Amniotic epithelial cell (primary cell): Measurements from ENCODE around the gene CCNY.

Experiments used
- DNase-seq: peaks from one replicate; pipeline ENCODE4 v3.0.0-alpha.2; 2010; ENCODE audit warnings: low read depth

CCNY gene

DNA sequence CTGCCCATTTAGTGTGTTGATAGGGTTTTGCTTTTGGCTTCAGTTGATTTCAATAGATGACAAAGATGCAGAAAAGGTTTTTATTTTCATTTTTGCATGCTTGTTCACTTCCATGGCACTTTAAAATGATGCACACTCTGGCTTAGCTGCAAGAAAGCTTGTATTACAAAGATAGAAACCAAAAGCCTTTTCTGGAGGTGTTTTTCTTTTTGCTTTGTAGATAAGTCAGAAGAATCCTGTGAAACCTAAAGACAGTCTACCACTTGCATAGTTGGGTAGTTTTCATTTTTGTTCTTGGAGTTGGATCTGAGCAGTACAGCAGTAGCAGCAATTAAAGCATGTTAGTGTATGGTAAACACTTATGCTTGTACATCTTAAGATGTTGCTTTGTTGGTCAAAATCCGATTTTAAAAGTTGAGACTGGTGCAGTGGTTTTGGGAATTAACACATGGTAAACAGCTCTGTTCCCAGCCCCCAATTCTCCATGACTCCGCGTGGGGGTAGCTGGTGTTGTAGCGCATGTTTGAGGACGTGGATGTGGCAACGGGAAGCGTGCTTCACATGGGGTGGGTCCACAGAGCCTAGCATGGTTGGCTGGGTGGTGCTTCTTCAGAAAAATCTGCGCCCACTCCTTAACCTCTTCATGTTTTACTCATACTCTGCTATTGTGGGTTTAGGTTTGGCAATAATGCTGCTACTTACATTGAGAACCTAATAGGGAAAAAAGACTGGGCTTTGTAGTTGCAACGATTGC, 19.8 kb downstream of the CCNY start:
- peak; percentile 75 for DNase-seq

DNA sequence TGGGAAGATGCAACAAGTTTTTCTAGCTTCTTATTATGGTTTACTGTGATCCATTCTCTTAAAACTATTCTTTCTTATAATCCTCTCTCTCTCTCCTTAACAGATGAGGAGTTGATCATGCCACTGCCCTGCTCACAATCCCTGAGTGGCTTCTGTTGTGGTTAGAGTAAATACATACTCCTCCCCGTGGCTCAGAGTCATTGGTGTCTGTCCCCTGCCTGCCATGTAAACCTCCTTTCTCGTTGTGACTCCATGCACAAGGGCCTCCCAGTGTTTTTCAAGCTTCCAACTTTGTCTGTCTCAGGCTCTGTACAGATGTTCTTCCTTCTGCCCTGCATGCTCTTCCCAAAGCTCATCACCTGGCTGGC, 20.4 kb downstream of the CCNY start:
- DNase-seq: no peak

DNA sequence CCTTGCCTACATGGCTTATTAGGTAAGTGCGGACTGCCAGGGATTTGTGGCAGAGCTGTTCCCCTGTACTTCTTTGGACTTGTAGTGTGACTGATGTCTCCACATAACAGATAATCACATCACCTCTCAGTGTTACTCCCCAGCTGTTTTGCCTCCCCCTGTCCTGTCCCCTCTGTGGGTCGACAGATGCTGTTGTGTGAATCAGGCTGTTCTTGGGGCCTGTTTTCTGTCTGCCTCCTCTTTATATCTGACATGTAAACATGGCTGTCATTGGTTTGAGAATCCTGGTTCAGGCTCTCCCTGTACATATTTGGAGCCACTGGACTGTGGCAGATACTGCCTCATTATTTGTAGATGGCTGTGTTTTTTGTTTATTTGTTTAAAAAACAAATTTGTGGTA, 22.7 kb downstream of the CCNY start:
- DNase-seq: no peak

DNA sequence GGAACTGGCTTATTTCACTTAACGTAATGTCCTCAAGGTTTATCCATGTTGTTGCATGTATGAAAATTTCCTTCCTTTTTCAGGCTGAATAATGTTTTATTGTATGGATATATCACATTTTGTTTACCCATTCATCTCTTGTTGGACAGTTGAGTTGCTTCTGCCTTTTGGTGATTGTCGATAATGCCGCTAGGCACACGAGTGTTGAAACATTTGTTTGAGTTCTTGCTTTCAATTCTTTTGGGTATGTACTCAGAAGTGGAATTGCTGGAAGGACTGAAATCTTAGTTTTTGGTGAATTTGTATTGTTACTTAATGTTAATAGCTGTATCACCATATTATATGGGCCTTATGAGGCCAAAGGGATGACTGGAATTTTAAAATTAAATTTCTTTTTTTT, 23.6 kb downstream of the CCNY start:
- no peak for DNase-seq

DNA sequence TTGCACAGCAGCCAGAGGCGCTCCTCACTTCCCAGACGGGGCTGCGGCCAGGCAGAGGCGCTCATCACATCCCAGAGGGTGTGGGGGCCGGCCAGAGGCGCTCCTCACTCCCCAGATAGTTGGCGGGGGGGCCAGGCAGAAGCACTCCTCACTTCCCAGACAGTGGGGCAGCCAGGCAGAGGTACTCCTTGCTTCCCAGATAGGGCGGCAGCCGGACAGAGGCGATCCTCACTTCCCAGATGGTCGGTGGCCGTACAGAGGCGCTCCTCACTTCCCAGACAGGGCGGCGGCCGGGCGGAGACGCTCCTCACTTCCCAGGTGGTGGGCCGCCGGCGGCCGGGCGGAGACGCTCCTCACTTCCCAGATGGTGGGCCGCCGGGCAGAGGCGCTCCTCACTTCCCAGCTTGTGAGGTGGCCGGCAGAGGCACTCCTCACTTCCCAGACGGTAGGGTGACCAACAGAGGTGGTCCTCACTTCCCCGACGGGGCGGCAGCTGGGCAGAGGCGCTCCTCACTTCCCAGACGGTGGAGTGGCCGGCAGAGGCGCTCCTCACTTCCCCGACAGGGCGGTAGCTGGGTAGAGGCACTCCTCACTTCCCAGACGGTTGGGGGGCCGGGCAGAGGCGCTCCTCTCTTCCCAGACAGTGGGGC, 26.5 kb downstream of the CCNY start:
- DNase-seq: no peak

DNA sequence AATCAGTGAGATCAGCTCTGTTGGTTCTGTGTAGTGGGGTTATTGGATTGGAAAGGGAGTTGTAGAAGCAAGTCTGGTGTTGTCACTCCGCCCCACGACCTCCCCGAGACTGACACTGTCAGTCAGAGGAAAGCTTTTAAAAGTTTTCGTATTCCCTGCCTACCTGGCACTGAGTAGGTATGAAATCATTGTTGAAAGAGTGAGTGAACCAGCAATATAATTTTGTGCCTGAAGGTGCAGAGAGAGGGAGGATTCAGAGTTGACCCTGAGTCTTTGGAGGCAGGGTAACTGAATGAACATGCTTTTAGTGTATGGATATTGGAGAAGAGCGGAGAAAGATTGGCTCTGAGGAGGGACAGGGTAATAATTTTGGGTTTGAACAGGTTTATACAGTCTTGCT, 27.3 kb downstream of the CCNY start:
- no peak for DNase-seq

DNA sequence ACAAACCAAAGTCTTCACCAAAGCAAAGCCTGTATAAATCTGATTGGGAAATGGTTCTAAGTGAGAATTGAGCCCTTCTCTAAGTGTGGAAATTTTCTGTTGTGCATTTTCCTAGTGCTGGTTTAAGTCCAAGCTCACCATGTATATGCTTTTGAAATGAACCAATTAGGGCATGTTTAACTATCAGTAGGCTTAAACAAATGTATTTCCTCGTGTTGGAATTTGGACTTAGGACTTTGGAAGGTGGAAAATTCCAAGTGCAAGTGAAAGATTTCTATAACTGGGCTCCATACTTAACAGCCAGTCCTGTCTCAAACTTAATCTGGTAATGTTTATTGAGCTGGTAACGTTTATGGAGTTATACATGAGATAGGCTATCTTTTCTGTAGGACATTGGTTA, 28.5 kb downstream of the CCNY start:
- no peak for DNase-seq

DNA sequence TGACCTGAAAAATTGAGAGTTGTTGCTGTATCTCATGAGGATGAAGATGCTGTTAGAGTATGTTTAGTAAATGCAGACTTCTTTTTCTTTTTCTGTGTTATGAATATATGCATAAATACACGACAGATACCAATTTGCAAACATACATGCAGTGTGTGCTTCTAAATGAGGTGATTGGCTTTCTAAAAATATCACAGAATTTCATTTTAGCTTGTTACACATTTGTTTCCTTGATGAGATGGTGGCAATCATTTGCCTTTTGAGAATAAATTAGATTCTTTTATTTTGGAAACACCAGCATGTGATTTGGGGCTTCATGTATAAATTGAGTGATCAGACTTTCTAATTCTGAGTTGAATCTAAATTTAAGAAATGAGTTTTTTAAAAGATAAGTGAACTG, 29.7 kb downstream of the CCNY start:
- DNase-seq: no peak

DNA sequence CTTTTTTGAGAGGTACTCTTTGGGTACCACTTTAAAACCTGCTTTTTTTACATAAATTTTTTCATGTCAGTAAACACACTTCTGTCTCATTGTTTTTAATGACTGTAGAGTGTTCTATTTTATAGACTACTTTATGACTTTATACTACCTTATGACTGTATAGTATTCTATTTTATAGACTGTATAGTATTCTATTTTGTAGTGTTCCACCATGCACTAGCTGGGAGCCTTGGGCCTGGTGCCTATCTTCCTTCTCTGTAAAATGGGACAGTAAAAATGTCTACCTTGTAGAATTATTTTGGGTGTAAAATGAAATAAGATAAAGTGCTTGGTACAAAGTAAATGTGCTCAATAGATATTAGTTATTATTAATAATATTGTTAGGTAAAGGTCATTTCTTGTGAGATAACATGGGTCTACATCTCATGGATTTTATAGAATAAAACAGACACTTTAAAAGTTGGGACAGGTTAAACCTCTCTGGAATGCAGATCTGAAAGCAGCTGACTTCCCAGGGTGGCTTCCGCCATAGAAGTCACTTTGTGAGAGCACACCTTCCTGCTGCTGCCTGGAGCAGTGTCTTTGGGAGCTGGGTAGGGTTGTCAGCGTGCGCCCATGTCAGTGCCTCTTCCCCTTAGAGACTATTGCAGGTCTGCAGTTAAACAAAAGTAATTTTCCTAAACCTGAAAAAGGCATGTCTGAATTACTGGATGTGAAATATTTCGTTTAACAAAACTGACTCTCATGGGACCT, 31.0 kb downstream of the CCNY start:
- no peak for DNase-seq

DNA sequence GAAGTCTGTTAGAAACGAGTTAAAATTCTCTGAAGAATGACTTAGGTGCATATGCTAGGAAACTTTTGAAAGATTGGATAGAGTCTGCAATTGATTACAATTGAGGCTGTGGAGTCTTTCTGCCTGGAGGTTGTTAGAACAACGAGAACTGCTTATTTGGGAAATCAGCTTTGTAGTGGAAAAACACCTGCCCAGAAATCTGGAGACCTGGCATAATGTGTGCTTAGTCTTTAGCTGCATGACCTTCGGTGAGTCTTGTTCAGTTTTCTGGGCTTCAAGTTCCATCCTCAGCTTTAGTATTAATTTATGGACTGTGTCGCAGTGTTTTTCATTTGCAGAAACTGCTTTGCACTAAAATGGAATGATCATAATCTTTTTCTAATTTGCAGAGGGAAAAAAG, 31.7 kb downstream of the CCNY start:
- DNase-seq: no peak

DNA sequence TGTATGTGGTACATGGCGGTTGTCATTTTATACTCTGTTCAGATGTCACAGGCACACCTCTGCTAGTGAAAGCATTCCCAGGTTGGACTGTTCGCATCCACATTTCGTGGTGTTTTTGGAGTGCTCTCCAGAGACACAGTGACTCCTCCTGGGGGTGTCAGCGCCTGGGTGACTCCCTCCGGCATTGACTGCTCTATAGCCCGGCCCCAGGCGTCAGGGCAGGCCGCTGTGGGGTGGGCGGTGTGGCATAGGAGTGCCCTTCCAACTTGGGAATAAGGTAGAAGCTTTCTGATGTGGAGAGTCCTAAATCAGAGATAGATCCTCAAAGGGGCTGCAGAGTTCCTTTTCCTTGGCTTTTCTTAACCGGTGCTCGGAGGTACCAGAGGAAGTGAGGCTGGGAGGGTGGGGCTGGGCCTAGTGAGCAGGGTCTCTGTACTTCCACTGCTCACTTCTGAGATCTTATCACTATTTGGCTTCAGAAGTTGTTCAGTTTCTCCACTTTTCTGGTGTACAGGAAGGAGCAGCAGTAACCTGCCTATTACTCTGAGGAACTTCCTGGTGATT, 32.3 kb downstream of the CCNY start:
- no peak for DNase-seq

DNA sequence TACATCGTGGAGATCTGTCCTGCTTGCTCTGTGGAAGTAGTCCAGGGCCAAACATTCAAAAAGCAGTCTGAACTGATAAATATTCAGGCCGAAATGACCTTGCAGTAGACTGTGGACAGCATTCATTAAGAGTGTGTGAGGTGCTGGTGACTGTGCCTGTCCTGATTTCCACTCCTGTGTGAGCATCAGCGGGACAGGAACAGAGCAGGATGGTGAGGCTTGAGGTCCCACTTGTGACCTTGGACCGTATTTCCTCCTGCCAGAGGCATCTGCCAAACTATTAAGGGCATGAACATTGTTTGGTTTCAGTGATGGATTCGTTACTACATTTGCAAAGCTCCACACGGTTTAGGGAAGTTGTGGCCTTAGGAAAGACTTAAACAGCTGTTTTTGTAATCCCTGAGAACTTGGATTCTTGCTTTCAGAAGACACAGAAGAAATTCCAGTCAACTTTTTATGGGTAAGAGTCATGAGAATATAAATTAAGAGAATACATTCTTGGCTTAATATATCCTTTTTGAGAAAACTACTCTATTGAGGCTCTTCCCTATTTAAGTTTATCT, 32.8 kb downstream of the CCNY start:
- DNase-seq: peak; percentile 41

DNA sequence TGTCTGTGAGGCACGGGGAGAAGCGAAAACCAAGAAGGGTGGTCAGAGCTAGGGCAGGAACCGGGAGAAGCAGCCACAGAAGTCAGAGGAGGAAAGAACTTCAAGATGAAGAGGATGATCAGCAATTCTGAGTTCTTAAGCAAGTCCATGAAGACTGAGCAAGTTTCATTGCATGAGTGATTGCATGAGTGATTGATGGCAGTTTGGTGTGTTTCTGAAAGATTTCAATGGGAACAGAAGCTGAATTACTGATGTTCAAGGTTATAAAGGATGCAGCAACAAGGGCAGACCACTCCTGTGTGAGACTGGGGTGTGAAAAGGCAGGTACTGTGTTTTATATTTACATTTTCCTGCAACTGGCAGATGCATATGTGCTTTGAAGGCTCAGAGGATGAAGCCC, 35.4 kb downstream of the CCNY start:
- DNase-seq: no peak

DNA sequence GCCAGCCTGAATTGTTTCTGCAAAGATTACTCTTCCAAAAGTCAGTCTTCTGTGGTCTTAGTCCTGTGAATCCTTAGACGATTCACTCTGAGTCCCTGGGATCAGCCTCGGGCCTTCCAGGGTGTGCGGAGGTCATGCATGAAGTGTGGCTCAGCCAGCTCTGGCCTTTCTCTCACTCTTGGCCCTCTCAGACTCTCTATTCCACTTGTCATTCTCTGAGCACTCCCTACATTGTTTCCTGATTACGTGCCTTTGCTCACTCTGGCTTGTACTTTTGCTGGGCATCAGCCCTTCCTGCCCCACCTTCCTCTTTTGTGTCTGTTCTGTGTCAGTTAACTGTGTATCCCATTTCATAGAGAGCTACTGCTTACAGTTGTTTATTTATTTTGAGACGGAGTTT, 36.0 kb downstream of the CCNY start:
- DNase-seq: peak; percentile 92

DNA sequence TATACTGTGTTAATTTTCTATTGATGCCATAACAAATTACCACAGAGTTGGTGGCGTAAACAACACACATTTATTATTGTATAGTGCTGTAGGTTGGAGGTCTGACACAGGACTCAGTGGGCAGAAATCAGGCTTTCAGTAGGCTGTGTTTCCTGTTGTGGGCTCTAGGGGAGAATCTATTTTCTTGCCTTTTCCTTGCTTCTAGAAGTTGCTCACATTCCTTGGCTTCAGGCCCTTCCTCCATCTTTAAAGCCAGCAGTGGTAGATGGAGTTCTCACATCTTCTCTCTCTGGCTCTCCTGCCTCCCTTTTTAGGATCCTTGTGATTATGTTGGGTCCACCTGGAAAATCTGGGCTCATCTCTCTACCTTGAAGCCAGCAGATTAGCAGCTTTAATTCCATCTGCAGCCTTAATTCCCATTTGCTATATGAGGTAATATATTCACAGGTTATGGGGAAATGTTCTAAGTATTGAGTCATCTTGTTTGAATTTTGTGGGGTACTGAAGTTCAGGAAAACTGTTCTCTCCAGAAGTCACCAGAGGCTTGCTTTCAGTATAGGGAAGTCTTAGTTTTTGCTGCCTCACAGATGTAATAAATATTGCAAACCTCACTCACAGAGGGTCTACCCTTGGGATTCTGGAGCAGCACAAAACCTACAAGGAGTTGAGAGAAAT, 38.9 kb downstream of the CCNY start:
- DNase-seq: peak; percentile 40

DNA sequence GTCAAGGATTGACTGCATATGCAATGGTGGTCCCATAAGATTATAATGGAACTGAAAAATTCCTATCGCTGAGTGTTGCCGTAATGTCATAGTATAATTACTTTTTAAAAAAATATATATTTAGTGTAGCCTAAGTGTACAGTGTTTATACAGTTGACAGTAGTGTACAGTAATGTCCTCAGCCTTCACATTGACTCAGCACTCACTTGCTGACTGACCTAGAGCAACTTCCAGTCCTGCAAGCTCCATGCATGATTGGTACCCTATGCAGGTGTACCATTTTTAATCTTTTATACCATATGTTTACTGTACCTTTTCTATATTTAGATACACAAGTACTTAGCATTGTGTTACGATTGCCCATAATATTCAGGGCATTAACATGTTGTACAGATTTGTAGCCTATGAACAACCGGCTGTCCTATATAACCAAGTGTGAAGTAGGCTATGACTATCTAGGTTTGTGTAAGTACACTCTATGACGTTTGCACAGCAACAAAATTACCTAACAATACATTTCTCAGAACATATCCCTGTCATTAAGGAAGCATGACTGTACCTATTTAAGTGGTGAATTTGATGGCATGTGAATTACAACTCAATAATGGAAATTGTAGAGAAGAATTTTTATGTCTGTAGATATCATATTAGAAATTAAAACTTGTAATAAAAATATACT, 40.9 kb downstream of the CCNY start:
- no peak for DNase-seq

DNA sequence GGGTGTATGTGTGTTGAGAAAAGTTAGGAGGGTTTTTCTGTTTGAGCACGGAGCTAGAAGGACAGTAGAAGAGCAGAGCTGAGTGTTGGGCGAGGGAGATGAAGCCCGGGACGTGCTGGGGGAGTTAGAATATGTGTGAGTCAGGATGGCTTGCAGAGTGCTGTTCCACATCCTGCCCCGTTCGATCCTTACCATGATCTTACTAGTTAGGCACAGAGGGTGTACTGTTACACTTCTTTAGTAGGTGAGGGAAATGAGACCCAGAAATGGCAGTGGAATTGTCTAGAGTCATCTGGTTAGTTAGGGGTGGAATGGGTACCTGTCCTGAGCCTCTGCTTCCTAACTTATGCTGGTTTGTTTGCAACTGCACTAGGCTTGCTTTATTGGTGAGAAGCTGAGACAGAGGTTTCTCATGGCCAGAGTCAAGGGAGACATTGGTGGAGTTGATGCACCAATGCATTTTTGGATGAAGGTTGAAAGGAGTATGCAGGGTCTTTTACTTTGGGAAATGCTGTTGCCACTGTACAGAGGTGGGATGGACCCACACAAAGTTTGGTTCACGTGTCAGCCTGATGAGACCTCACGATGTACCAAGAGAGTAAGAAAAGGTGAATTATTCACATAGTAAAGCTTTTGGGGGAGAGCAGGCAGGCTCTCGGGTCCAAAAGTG, 42.4 kb downstream of the CCNY start:
- DNase-seq: peak; percentile 32

DNA sequence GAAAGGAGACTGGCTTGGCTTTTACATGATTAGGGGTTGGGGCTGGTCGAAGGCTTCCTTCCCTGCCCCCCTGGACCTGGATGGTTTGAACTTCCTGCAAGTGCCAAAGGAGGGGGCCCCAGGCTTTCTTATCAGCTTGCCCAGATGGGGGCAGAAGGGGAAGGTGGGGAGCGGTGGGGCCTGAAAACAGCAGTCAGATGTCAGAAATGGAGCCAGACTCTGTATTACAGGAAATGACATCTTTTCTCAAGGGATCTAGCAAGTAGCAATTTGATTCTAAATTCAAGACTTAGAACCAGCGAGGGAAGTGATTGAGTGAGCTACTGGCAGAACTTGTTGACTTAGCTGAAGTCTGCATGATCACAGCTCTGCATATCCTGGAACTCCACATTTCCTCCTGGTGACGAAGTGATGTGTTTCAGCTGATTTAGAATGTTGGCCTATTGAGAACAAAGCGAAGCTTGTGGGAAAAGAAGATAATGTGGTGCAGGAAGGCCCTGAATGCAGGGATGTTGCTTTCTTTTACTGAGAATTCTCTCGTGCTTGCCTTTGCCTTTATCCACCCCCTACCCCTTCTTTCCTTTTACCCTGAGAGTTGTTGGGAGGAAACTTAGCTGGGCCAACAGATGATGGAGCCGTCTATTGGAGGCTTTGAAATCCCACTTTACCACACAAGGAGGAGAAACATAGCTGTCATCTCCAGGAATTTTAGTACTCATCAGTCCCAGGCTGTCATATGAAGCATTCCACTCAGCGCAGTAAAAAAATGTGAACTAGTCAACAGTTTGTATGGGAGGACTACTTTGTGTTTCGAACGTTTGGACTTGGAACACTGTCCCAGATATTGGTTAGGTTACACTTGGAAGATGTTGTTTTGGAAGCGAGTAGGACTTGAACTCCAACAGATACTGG, 43.2 kb downstream of the CCNY start:
- DNase-seq: peak; percentile 66

DNA sequence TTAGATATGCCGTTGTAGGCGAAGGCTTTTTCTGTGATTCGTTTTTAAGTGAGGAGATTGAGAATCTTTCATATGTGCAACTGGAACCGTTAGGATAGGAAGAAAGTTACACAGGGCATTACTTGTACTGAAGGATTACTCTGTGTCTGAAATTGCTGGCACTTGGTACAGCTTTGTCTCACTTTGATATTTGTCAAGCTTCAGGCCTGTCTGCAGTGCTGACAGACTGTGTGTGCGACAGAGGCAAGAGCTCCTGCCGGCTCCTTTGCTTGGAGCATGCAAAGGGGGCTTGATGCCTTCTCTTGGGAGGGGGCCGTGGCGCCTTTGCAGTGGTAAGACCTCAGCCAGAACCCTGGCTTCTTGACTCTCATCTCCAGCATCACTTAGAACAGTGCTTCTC, 45.8 kb downstream of the CCNY start:
- DNase-seq: no peak
